NOMO-1 treated with dmso at 0.1 percent for 144 hours (cell line): ENCODE measurements around the gene PCED1B.
"Not testable (repeated sequence)": the region's sequence is repeated elsewhere in the genome, so short reads cannot be mapped to it uniquely, and the experiment has no call there.

Source experiments
- DNase-seq: peaks from one replicate; lab custom pipeline; 2025; ENCODE audit not compliant: unreplicated experiment; lab: John Stamatoyannopoulos, UW

PCED1B gene

DNA sequence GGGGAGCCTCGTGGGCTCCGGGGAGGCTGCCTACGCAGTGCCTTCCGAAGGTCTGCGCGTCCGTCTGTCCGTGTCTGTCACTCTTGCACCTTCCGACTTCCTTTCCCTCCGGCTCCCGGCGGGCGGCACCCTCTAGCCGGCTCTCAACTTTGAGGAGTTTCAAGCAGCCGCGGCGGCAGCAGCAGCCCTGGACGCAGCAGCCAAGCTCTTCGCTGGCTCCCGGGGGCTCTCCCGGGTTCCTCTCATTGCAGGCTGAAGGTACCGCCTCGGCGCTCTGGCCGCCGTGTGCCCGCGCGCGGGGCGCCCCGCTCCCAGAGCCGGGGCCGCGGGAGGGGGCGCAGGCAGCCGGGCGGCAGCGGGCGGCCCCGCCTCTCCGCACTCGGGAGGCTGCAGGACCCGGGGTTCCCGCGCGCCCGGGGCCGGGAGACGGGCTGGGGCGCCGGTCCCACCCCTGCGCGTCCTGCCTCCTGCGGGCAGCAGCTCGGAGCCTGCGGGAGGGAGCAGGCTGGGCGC lies at the start of gene PCED1B, which contains the start of gene AMIGO2:
TSS of gene PCED1B (plus strand) at position 154 of the 513 bp plus-strand sequence. CDS start 155,443 bp downstream, outside the sequence.
TSS of gene AMIGO2 (minus strand) at position 492 of the 513 bp plus-strand sequence. CDS start 957 bp downstream, outside the sequence.
- peak; percentile 51 for DNase-seq

DNA sequence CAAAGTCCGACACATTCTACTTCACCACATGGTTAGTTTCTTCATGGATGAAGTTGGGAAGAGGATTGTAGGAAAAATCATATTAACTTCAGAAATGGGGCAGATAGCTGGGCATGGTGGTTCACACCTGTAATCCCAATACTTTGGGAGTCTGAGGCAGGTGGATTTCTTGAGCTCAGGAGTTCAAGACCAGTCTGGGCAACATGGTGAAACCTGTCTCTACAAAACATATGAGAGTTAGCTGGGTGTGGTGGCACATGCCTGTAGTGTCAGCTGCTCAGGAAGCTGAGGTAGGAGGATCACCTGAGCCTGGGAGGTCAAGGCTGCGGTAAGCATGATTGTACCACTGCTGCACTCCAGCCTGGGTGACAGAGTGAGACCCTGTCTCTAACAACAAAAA lies 49.5 kb upstream of the PCED1B start:
- DNase-seq, result no peak

DNA sequence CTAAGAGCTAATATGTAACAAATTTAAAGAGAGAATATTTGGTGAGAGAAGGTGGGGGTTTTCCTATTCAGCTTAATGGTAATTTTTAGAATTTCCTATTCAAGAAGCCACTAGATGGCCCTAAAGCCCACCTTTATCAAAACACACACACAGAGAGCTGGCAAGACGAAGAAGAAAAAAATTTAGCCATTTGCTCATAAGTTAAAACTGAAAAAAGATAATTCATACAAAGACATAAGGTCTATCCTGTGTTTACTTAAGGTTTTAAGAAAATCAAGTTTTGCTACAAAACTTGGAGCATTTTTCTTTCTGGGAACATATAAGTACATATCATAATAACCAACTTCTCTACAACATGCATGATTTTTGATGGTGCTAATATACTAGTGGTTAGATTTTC lies 46.8 kb upstream of the PCED1B start:
- no peak for DNase-seq

DNA sequence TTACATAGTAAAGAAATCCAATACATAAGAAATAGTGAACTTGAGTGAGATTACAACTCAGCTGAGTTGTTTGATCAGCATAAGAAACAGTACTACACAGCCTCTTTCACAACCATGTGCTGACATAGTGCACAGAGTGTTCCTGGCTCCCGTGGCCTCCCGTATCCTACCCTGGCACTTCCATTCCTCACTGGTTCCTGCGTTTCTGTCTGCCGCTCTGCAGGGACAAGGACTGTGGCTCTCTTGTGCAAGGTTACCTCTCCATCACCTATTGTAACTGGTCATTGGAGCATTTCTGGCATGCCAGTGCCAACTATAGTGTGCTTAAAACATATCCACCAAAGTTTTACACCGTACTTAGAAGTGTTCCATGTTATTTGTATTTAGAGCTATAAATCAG lies 46.3 kb upstream of the PCED1B start:
- DNase-seq, result no peak

- DNase-seq, result no peak
Observed at GRCh38 chr12:47033789-47034555, 45.4 kb upstream of the PCED1B start.

GRCh38 chr12:47034661-47035060 lies 44.8 kb upstream of the PCED1B start:
- no peak for DNase-seq

DNA sequence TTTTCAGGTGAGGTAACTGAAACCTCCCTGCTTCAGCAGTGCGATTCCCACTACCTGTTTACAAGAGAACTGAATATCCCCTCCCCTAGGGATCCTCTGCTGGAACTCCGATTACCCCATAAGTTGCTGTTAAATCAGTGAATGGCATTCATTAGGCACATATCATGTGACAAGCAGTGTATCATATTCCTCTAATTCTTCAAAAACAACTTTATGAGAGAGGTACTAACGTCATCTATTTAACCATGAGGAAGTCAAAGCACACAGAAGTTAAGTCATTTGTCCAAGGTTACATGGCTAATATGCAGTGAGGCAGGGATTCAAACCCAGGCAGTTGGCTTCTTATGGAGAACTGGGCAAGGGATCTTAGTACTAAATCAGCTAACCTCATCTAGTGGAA lies 43.9 kb upstream of the PCED1B start:
- no peak for DNase-seq

GRCh38 chr12:47038270-47038748 lies 41.1 kb upstream of the PCED1B start:
- no peak for DNase-seq

- no peak for DNase-seq
Observed at GRCh38 chr12:47039079-47039478, 40.3 kb upstream of the PCED1B start.

DNA sequence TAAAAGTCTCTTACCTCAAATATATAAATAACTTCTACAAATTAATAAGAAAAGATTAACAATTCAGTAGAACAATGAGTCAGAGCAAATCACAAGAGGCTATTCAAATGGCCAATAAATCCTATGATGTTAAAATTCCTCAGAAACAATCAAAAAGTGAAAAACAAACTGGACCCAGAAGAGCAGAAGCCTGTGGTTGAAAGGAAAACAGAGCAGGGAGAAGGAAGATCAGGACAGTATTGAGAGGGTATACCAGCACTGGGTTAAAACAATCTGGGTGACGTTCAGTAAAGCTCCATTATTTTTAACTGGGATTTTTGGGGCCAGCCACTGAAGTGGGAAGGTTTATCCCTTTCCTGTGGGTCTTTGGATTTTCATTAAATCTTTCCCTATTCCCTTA lies 39.7 kb upstream of the PCED1B start:
- no peak for DNase-seq

DNA sequence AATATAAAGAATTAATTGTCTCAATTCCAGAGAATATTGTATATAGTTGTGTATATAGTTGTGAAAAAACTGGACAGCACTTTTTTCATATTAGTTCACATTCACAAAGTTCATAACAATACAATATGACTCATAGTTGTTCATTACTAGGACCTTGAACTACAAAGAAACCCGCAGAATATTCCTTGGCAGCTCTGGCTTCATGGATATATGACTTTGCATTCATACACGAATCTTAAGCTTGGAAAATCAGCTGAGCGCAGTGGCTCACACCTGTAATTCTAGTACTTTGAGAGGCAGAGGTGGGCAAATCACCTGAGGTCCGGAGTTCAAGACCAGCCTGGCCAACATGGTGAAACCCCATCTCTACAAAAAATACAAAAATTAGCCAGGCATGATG lies 38.1 kb upstream of the PCED1B start:
- no peak for DNase-seq

DNA sequence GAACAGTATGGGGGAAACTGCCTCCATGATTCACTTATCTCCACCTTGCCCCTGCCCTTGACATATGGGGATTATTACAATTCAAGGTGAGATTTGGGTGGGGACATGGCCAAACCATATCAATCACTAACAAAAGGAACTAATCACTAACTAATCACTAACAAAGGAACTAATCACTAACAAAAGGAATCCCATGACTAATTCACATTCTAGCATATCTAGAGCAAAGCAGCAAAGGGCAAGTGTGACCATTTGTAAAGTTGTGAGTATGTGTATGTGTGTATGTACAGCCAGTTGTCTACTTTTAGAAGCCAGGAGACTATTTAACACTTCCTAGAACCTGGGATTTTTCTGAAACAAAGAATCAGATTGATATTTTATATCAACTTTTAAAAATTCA lies 30.9 kb upstream of the PCED1B start:
- DNase-seq, result no peak

GRCh38 chr12:47051291-47051690 lies 28.1 kb upstream of the PCED1B start:
- DNase-seq, result not testable (repeated sequence)

GRCh38 chr12:47052274-47052673 lies 27.1 kb upstream of the PCED1B start:
- no peak for DNase-seq

DNA sequence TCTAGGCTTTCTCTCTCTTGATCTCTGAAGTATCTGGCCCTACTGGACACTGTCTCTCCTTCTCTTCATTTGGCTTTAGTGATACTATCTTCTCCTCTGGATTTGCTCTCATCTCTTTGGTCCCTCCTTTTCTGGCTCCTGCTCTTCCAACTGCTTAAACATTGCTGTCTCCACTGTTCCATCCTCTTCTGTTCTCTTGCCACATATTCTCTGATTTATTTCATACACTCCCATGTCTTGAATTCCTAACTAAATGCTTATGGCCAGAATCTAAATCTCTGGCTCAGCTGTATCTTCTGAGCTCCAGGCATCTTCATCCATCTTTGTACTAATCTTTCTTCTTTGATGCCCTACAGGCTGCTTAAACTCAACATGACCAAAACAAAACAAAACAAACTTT lies 25.5 kb upstream of the PCED1B start:
- no peak for DNase-seq

GRCh38 chr12:47054659-47055058 lies 24.8 kb upstream of the PCED1B start:
- no peak for DNase-seq

DNA sequence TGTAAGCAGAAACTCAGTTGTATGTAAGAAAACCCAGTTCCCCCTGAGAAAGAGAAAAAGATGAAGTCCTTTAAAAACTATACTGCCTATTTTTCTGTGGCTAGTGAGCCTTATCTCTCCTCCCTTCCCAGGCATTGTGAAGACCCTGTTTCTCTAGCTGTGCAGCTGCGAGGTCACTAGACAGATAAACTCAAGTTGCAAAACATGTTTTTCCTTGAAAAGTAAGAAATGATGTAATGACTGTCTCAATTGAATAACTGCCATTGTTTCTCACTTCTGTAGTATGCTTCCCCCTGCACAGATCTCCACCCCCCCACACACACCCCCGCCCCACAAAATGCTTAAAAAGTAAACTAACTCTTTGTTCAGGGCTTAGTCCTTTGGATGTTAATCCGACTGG lies 23.6 kb upstream of the PCED1B start:
- DNase-seq, result not testable (repeated sequence)

GRCh38 chr12:47056944-47057343 lies 22.5 kb upstream of the PCED1B start:
- not testable (repeated sequence) for DNase-seq

GRCh38 chr12:47058640-47059039 lies 20.8 kb upstream of the PCED1B start:
- DNase-seq, result not testable (repeated sequence)

GRCh38 chr12:47065546-47065945 lies 13.9 kb upstream of the PCED1B start:
- DNase-seq, result no peak

GRCh38 chr12:47066278-47067025 lies 13.0 kb upstream of the PCED1B start:
- no peak for DNase-seq

GRCh38 chr12:47067176-47067575 lies 12.2 kb upstream of the PCED1B start:
- DNase-seq, result no peak
